Ishikawa (cell line): Measurements from ENCODE around the gene ZDHHC8.

Experiments used
- CEBPB ChIP-seq: IDR thresholded peaks from 2 replicates; pipeline ENCODE4 v1.6.1; 2012
- CREB1 ChIP-seq: IDR thresholded peaks from 2 replicates; pipeline ENCODE4 v1.6.1; 2012; ENCODE audit warnings: low read depth
- EGR1 ChIP-seq: IDR thresholded peaks from 2 replicates; pipeline ENCODE4 v1.6.1; 2012
- EP300 ChIP-seq: IDR thresholded peaks from 2 replicates; pipeline ENCODE4 v1.6.1; 2012; ENCODE audit warnings: borderline replicate concordance
- FOXM1 ChIP-seq: IDR thresholded peaks from 2 replicates; pipeline ENCODE4 v1.6.1; 2012; ENCODE audit warnings: low read depth, borderline replicate concordance
- MAX ChIP-seq: IDR thresholded peaks from 2 replicates; pipeline ENCODE4 v1.6.1; 2012
- NFIC ChIP-seq: IDR thresholded peaks from 2 replicates; pipeline ENCODE4 v1.6.1; 2012
- RAD21 ChIP-seq: IDR thresholded peaks from 2 replicates; pipeline ENCODE4 v1.6.1; 2012; ENCODE audit warnings: low read depth
- REST ChIP-seq: IDR thresholded peaks from 2 replicates; pipeline ENCODE4 v1.6.1; 2012; ENCODE audit warnings: low read depth, mild to moderate bottlenecking
- TAF1 ChIP-seq: IDR thresholded peaks from 2 replicates; pipeline ENCODE4 v1.6.1; 2012; ENCODE audit warnings: low read depth, mild to moderate bottlenecking
- TCF12 ChIP-seq: IDR thresholded peaks from 2 replicates; pipeline ENCODE4 v1.6.1; 2012; ENCODE audit warnings: low read depth
- TEAD4 ChIP-seq: IDR thresholded peaks from 2 replicates; pipeline ENCODE4 v1.6.1; 2012
- USF1 ChIP-seq: IDR thresholded peaks from 2 replicates; pipeline ENCODE4 v1.6.1; 2012
- YY1 ChIP-seq: IDR thresholded peaks from 2 replicates; pipeline ENCODE4 v1.6.1; 2012; ENCODE audit warnings: low read depth
- ZBTB7A ChIP-seq: IDR thresholded peaks from 2 replicates; pipeline ENCODE4 v1.6.1; 2012; ENCODE audit warnings: low read depth

ZDHHC8 gene

GRCh38 chr22:20173772-20174171, 42.2 kb downstream of the ZDHHC8 start:
- TF ChIP-seq USF1 (no peak), CREB1 (no peak), EGR1 (no peak), REST (no peak), TEAD4 (no peak), FOXM1 (no peak), TAF1 (no peak), CEBPB (no peak), ZBTB7A (no peak), TCF12 (no peak), MAX (no peak), NFIC (no peak), YY1 (no peak), RAD21 (no peak)

GRCh38 chr22:20174785-20175596, 43.4 kb downstream of the ZDHHC8 start:
- no peak for TF ChIP-seq TEAD4
- no peak for TF ChIP-seq EGR1
- TF ChIP-seq NFIC = no peak
- TF ChIP-seq RAD21 = peak; percentile 55
- no peak for TF ChIP-seq USF1
- no peak for TF ChIP-seq EP300
- TF ChIP-seq CREB1 = no peak
- TF ChIP-seq YY1 = no peak

- TF ChIP-seq TAF1 = no peak
- TF ChIP-seq ZBTB7A = no peak
- TF ChIP-seq NFIC = no peak
- no peak for TF ChIP-seq CREB1
- no peak for TF ChIP-seq TCF12
- no peak for TF ChIP-seq TEAD4
- TF ChIP-seq YY1 = no peak
- TF ChIP-seq FOXM1 = no peak
- no peak for TF ChIP-seq CEBPB
- no peak for TF ChIP-seq REST
- TF ChIP-seq EP300 = no peak
- no peak for TF ChIP-seq USF1
- no peak for TF ChIP-seq EGR1
- no peak for TF ChIP-seq MAX
- TF ChIP-seq RAD21 = no peak
Measured at GRCh38 chr22:20175597-20175900, 43.9 kb downstream of the ZDHHC8 start.

- TF ChIP-seq TEAD4 = no peak
- no peak for TF ChIP-seq MAX
- no peak for TF ChIP-seq ZBTB7A
- no peak for TF ChIP-seq EGR1
- no peak for TF ChIP-seq CREB1
- TF ChIP-seq TAF1 = no peak
- TF ChIP-seq FOXM1 = no peak
- no peak for TF ChIP-seq YY1
- no peak for TF ChIP-seq TCF12
- TF ChIP-seq REST = no peak
- no peak for TF ChIP-seq CEBPB
Measured at GRCh38 chr22:20176421-20177085, 44.9 kb downstream of the ZDHHC8 start.
